ENCODE results near the gene PDE10A. TPM values are rescaled to one million over a fixed set of nuclear protein-coding genes. Genes with fewer than 3 reads are reported as not detected.

PDE10A gene
- total and polyA plus RNA-seq, 2 of the 8 experiments (the other 6 are each of a cell fraction or from before 2014, with no cell fraction given), result 1.1 to 2.4 TPM

DNA sequence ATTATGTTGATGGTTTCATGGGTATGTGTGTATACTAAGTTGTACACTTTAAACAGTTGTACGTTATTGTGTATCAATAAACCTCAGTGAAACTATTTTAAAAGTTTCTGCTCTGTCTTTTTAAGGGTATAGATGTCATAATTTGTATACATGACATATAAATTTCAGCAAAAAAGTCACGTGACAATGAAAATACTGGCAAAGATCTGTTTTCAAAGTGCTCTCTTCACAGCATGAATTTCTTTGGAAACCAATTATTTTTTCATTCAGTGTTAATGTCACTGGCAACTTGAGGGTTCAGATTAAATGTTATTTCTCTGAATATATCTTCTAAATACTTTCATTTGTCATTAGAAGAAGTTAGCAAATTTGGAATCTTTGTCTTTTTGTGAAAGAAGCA lies 261.9 kb downstream of the PDE10A start:
- POLR2A ChIA-PET (ENCODE audit: partially characterized antibody), result no interaction called here
- H3K36me3 ChIP-seq (ENCODE audit: control insufficient read depth in 2 of 4, insufficient read depth in 4 of 4, low read length in 3 of 4), result no peaks in the 10 kb centered on the region

More for the DNA sequence above, 261.9 kb downstream of the PDE10A start:
- FAIRE-seq (no peak), DNase-seq (ENCODE audit: low read depth in 1 of 2, low spot score in 2 of 2) (no peak)
- H3K4me2 ChIP-seq (ENCODE audit: insufficient read depth in 1 of 2, low read depth in 2 of 2, low read length in 2 of 2), result no peak overlapping the region
- no peak overlapping the region for H2BK120ac ChIP-seq (replicated peaks; ENCODE audit: low read depth, low read length)
- no peak overlapping the region for H4K8ac ChIP-seq (ENCODE audit: extremely low read depth, insufficient read depth, low read length)
- H3K4me3 ChIP-seq (ENCODE audit: extremely low read depth in 1 of 4, insufficient read depth in 2 of 4, low read depth in 3 of 4, low read length in 4 of 4), result no peak overlapping the region
- no peak overlapping the region for H3K4ac ChIP-seq (replicated peaks; ENCODE audit: insufficient read length, low read depth, low read length)
- no peak overlapping the region for H2BK5ac ChIP-seq (ENCODE audit: low read depth, low read length)
- H3K27ac ChIP-seq (ENCODE audit: low read depth, low read length), result no peak overlapping the region
- no peak overlapping the region for H2BK20ac ChIP-seq (ENCODE audit: low read length)
- H4K5ac ChIP-seq (ENCODE audit: insufficient read length, low read depth, low read length), result no peak overlapping the region
- H3K9ac ChIP-seq (replicated peaks in 1 of 4; ENCODE audit: extremely low read depth in 1 of 4, low read depth in 3 of 4, low read length in 3 of 4), result no peak overlapping the region
- no peak for TF ChIP-seq KDM4A (IDR thresholded peaks at IDR 0.05; ENCODE audit: low read depth, low read length, severe bottlenecking)
- 83% methylated on average over 2 of the region's 2 CpGs; no CpG with 5 or more reads in 1 of the 2 experiments for WGBS, 2 experiments (ENCODE audit: extremely low coverage in 1 of 2, insufficient coverage in 1 of 2, insufficient read length in 1 of 2, insufficient replicate concordance in 2 of 2, low coverage in 1 of 2, low lambda C conversion rate in 2 of 2, missing lambda C conversion rate in 1 of 2)
- no peaks in the 10 kb centered on the region for H3K79me1 ChIP-seq (ENCODE audit: low read depth, low read length)
- 0 out of 4 replicates have a peak, but pooled peaks cover 0 to 3% of the 10 kb centered on the region in 2 experiments for H3K9me3 ChIP-seq (ENCODE audit: insufficient read depth in 2 of 2, low read depth in 1 of 2, low read length in 1 of 2)
- no peaks in the 10 kb centered on the region for H3K27me3 ChIP-seq (replicated peaks in 1 of 4; ENCODE audit: control insufficient read depth in 3 of 4, extremely low read depth in 1 of 4, insufficient read depth in 3 of 4, low read length in 3 of 4)
- H2AFZ ChIP-seq (ENCODE audit: low read length), result no peak overlapping the region
- H3K56ac ChIP-seq (replicated peaks; ENCODE audit: insufficient read length, low read depth, low read length), result no peak overlapping the region
- H3K23ac ChIP-seq (ENCODE audit: insufficient read length), result no peak overlapping the region
- H2AK5ac ChIP-seq (ENCODE audit: low read depth, low read length), result no peak overlapping the region
- CTCF ChIA-PET (ENCODE audit: partially characterized antibody), result no interaction called here
- H3K18ac ChIP-seq (ENCODE audit: extremely low read depth, low read length), result no peak overlapping the region
- H3K14ac ChIP-seq (ENCODE audit: insufficient read length), result no peak overlapping the region
- H2BK15ac ChIP-seq (ENCODE audit: low read length), result no peak overlapping the region
- H3K79me2 ChIP-seq (ENCODE audit: control insufficient read depth in 1 of 2, insufficient read depth in 2 of 2, low read length in 2 of 2), result no peaks in the 10 kb centered on the region
- no peak overlapping the region for H2BK12ac ChIP-seq (ENCODE audit: low read depth, low read length)
- no peak overlapping the region for H4K91ac ChIP-seq (replicated peaks; ENCODE audit: insufficient read length, low read length)
- no peaks in the 10 kb centered on the region for H3K23me2 ChIP-seq (ENCODE audit: low read depth, low read length)
- no peaks in the 10 kb centered on the region for H3K4me1 ChIP-seq (replicated peaks in 1 of 4; ENCODE audit: control insufficient read depth in 3 of 4, insufficient read depth in 4 of 4, low read length in 3 of 4)
- H4K20me1 ChIP-seq (replicated peaks in 1 of 2; ENCODE audit: control insufficient read depth in 1 of 2, insufficient read depth in 2 of 2, low read length in 2 of 2), result no peaks in the 10 kb centered on the region
